SK-N-MC (cell line): ENCODE results near the gene FOXR1.

Experiments
- EZH2 ChIP-seq: fragments of 200-600 bp; sonication (generic); IDR thresholded peaks from one replicate; pipeline ENCODE4 v1.6.1; 2017; ENCODE audit warnings: antibody characterized with exemption
- FOXP2 ChIP-seq: optimal IDR thresholded peaks from 2 replicates; pipeline ENCODE3; 2011; ENCODE audit warnings: mild to moderate bottlenecking, moderate library complexity; ENCODE audit not compliant: insufficient read depth; ENCODE audit errors: extremely low read length, control extremely low read depth

DNA sequence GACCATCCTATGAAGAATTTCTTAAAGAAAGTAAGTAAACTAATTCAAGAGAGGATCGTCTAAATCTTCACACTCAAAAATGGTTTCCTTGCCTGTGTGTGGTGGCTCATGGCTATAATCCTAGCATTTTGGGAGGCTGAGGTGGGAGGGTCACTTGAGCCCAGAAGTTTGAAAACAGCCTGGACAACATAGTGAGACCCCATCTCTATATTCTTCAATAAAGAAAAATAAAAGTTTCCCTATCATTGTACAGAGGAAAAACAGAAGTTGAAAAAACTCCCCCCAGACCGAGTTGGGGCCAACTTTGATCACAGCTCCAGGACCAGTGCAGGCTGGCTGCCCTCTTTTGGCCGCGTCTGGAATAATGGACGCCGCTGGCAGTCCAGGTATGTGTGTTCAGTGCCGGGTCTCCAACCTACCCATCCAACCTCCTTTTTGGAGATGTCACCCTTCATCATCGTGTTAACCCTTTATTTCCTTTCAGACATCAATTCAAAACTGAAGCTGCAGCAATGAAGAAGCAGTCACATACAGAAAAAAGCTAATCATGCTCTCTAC, 43.6 kb downstream of the FOXR1 start:
- no peak for TF ChIP-seq FOXP2
- TF ChIP-seq EZH2, result no peak
